ENCODE measurements around the gene IQCE. TPM values are rescaled to one million over a fixed set of nuclear protein-coding genes. Genes with fewer than 3 reads are reported as not detected.

The IQCE gene
- total RNA-seq, 1 donor from 2014 or later = 11.4 TPM

DNA sequence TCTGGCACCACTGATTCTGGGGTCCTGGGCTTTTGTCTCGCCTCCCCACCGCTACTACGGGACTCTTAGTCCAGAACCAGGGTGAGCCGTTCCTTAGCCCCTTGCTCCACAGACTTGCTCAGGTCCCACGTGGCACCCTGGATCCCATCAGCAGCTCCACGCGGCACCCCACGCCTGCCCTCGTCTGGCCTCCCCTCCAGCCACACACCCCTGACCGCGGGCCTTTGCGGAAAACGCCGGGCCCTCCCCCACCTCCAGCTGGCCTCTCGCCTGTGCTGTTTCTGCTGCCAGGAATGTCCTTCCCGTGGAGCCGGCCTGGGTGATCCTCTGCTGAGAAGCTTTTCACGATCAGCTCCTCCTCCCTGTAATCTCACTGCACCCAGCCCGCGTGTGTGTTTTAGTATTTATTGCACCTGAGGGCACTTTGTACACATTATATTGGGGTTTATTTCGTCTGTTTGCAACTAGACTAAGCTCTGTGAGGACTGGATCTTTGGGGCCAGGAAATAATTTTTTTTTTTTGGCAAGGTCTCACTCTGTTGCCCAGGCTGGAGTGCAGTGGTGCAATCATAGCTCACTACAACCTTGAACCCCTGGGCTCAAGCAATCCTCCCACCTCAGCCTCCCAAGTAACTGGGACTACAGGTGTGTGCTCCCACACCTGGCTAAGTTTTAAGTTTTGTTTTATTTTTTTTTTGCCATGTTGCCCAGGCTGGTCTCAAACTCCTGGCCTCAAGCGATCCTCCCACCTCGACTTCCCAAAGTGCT is 62.5 kb downstream of the IQCE start:
- no peak overlapping the region for H3K4me3 ChIP-seq
- peaks cover 13 to 41% of the 10 kb centered on the region in 2 donors for H3K4me1 ChIP-seq
- DNase-seq (ENCODE audit: low spot score in 2 of 2) = no peak
- H3K27me3 ChIP-seq = no peaks in the 10 kb centered on the region
- no peaks in the 10 kb centered on the region for H3K9me3 ChIP-seq
- intact Hi-C loops (cut with DNase I) = no loop called here
- no peaks in the 10 kb centered on the region for H3K36me3 ChIP-seq
- TF ChIP-seq, protein P1, sequence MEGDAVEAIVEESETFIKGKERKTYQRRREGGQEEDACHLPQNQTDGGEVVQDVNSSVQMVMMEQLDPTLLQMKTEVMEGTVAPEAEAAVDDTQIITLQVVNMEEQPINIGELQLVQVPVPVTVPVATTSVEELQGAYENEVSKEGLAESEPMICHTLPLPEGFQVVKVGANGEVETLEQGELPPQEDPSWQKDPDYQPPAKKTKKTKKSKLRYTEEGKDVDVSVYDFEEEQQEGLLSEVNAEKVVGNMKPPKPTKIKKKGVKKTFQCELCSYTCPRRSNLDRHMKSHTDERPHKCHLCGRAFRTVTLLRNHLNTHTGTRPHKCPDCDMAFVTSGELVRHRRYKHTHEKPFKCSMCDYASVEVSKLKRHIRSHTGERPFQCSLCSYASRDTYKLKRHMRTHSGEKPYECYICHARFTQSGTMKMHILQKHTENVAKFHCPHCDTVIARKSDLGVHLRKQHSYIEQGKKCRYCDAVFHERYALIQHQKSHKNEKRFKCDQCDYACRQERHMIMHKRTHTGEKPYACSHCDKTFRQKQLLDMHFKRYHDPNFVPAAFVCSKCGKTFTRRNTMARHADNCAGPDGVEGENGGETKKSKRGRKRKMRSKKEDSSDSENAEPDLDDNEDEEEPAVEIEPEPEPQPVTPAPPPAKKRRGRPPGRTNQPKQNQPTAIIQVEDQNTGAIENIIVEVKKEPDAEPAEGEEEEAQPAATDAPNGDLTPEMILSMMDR (IDR thresholded peaks at IDR 0.05) = no peak
- H3K27ac ChIP-seq = no peak overlapping the region

DNA sequence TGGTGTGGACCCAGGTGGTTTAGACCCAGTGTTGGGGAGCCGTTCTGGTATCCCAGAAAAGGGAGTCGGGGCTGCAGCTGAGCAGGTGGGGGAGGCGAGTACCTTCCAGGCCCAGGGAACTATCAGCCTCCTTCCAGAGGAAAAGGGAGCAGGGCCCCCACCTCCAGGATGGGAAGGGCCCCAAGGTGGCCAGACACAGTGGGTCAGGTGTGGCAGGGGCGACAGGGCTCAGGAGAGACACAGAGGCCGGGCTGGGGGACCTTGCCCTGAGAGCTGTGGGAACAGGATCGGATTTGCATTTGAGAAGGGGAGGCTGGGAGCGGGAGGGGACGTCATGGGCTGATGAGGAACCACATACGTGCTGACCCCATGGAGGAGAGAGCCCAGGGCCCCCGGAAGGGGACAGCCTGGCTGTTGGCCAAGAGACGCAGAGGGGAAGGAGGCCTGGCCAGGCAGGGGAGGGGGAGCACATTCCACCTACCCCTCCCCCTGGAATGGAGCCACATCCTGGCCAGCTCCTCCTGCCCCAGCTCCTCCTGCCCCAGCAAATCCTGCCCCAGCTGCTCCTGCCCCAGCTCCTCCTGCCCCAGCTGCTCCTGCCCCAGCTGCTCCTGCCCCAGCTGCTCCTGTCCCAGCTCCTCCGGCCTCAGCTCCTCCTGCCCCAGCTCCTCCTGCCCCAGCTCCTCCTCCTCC is 63.3 kb downstream of the IQCE start:
- Histone ChIP-seq H3K4me1 (peaks cover 8 to 39% of the 10 kb centered on the region in 2 donors), H3K27ac (no peak overlapping the region), H3K9me3 (no peaks in the 10 kb centered on the region), H3K36me3 (no peaks in the 10 kb centered on the region), H3K4me3 (no peak overlapping the region), H3K27me3 (no peaks in the 10 kb centered on the region)
- no peak for DNase-seq (ENCODE audit: low spot score in 2 of 2)
- TF ChIP-seq, protein P1 (IDR thresholded peaks at IDR 0.05) = no peak
- intact Hi-C loops (cut with DNase I) = no loop called here

DNA sequence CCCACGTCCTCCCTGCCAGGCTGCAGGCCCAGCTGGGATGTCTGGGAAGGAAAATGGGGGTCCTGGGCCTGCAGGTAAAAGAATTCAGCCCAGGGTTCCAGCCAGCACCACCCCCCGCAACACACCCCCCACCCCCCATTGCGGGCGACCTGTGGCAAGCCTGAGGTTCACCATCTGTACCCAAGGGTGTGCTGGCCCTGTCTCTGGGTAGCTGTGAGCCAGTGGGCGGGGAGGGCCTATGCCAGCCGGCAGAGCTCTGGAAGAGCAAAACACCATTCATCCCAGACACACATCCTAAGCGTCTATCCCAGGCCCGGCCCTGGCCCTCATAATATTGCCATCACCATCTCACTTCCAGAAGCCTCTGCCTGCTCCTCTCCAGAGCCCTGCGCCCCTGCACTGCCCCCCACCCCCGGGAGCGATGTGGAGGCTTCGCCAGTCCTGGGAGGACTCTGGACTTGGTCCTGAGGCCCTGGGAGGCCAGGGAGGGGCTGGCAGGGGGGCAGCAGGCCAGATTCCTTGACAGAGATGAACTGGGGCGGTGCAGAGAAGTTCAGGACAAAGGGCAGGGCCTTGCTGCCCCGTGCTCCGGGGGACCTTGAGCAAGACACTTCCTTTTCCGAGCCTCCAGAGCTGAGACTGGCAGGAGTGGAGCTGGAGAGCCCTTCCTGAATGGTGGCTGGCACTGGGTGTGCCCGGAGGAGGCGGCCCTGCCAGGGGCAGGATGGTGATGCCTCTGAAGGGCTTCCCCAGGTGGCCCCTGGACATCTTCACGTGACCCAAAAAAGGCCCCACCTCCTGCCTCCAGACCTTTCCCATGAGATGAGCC is 64.3 kb downstream of the IQCE start:
- no peak overlapping the region for H3K27ac ChIP-seq
- DNase-seq (ENCODE audit: low spot score in 2 of 2) = no peak
- no peaks in the 10 kb centered on the region for H3K9me3 ChIP-seq
- TF ChIP-seq, protein P1 (IDR thresholded peaks at IDR 0.05) = no peak
- H3K4me3 ChIP-seq = no peak overlapping the region
- H3K27me3 ChIP-seq = no peaks in the 10 kb centered on the region
- intact Hi-C loops (cut with DNase I) = no loop called here
- no peaks in the 10 kb centered on the region for H3K36me3 ChIP-seq
- H3K4me1 ChIP-seq = peaks cover 5 to 31% of the 10 kb centered on the region in 2 donors

DNA sequence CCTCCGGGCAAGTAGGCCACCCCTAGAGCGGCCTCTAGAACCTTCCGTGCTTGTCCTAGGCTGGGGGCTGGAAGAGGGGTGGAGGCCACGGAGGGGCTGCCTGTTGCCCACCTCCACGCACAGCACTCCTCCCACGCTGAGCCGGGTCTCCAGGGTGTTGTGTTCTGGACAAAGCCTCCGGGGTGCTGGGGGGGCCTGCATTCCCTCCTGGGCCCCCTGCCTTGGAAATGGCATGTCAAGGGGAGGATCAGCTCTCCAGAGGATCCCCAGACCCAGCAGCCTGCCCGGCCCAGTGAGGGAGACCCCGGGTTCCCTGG is 64.9 kb downstream of the IQCE start:
- peaks cover 5 to 25% of the 10 kb centered on the region in 2 donors for H3K4me1 ChIP-seq
- H3K27ac ChIP-seq = no peak overlapping the region
- H3K4me3 ChIP-seq = no peak overlapping the region
- H3K27me3 ChIP-seq = no peaks in the 10 kb centered on the region
- no peaks in the 10 kb centered on the region for H3K36me3 ChIP-seq
- no peak for DNase-seq (ENCODE audit: low spot score in 2 of 2)
- intact Hi-C loops (cut with DNase I) = no loop called here
- no peaks in the 10 kb centered on the region for H3K9me3 ChIP-seq
- TF ChIP-seq, protein P1 (IDR thresholded peaks at IDR 0.05) = no peak

DNA sequence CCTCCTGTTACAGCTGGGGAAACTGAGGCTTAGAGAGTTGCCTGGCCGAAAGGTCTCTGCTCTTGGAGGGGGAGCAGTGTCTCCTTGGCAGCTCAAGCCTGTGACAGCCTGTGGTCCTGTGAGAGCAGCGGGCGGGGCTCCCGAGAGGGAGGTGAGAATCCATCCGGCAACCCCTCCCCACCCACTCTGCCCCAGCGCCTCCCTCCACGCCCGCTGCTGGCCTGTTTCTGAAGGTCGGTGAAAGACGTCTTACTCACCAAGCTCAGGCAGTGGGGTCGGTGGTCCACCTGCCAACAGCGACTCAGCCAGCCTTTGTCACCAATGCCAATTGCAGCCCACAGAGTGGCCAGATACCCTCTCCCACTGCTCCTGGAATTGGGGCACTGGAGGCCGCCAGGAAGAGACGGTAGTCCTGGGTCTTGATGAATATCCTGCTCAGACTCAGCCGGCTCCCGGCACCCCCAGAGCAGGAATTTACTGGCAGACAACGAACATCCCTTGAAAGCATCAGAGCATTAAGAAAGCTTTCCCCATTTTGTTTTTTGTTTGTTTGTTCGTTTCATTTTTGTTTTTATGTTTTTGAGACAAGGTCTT is 65.6 kb downstream of the IQCE start:
- no peaks in the 10 kb centered on the region for H3K27me3 ChIP-seq
- no peaks in the 10 kb centered on the region for H3K9me3 ChIP-seq
- H3K36me3 ChIP-seq = no peaks in the 10 kb centered on the region
- no peak overlapping the region for H3K4me3 ChIP-seq
- TF ChIP-seq, protein P1 (IDR thresholded peaks at IDR 0.05) = no peak
- no peak for DNase-seq (ENCODE audit: low spot score in 2 of 2)
- H3K27ac ChIP-seq = no peak overlapping the region
- intact Hi-C loops (cut with DNase I) = no loop called here
- peaks cover 5 to 19% of the 10 kb centered on the region in 2 donors for H3K4me1 ChIP-seq
